Calu3 (cell line): Measurements from ENCODE around the gene SAC3D1. TPM values are rescaled to one million over a fixed set of nuclear protein-coding genes. Genes with fewer than 3 reads are reported as not detected.

Experiments used
- BruUV-seq: library from RNA; stranded (reverse); fragments of 400-500 nt; replicated peaks from 2 replicates; lab custom pipeline; 2021; lab: Mats Ljungman, UMichigan
- CTCF ChIA-PET: fragments of 300-600 bp; sonication (Branson Sonifier 250); formaldehyde crosslinking; loops from one replicate; lab custom pipeline; 2022; ENCODE audit warnings: antibody characterized with exemption; lab: Charles Lee
- DNase-seq: peaks from one replicate; pipeline ENCODE4 v3.0.0; 2022
- H3K27ac Mint-ChIP-seq: one replicate; pipeline ENCODE4 v1.8.0; 2022; ENCODE audit warnings: mixed read lengths; ENCODE audit not compliant: unreplicated experiment
- H3K27me3 Mint-ChIP-seq: one replicate; pipeline ENCODE4 v1.8.0; 2022; ENCODE audit warnings: mixed read lengths; ENCODE audit not compliant: unreplicated experiment
- H3K36me3 Mint-ChIP-seq: one replicate; pipeline ENCODE4 v1.8.0; 2022; ENCODE audit warnings: mild to moderate bottlenecking, moderate library complexity, mixed read lengths; ENCODE audit not compliant: insufficient read depth, unreplicated experiment
- H3K4me1 Mint-ChIP-seq: one replicate; pipeline ENCODE4 v1.8.0; 2022; ENCODE audit warnings: mild to moderate bottlenecking, low read depth, mixed read lengths; ENCODE audit not compliant: unreplicated experiment
- H3K4me3 Mint-ChIP-seq: one replicate; pipeline ENCODE4 v1.8.0; 2022; ENCODE audit warnings: mild to moderate bottlenecking, low read depth, moderate library complexity, mixed read lengths; ENCODE audit not compliant: unreplicated experiment
- H3K9me3 Mint-ChIP-seq: one replicate; pipeline ENCODE4 v1.8.0; 2022; ENCODE audit warnings: low read depth, mixed read lengths; ENCODE audit not compliant: unreplicated experiment
- intact Hi-C: fragments of 100-400 bp; cut with micrococcal nuclease; formaldehyde crosslinking; loops from one replicate; pipeline ENCODE4 v1.10.0; 2022; ENCODE audit not compliant: unreplicated experiment
- total RNA-seq: library from RNA; stranded (reverse); gene quantifications from 2 replicates; pipeline ENCODE4 v1.2.3, GENCODE V29; 2022
- TF ChIP-seq, protein P1 (sequence below): fragments of 200-600 bp; IDR thresholded peaks from one replicate; pipeline ENCODE4 v1.8.0; 2022; ENCODE audit warnings: antibody characterized with exemption; ENCODE audit not compliant: unreplicated experiment

Gene SAC3D1
- total RNA-seq, 1 experiment from 2014 or later, result 17.6 TPM

DNA sequence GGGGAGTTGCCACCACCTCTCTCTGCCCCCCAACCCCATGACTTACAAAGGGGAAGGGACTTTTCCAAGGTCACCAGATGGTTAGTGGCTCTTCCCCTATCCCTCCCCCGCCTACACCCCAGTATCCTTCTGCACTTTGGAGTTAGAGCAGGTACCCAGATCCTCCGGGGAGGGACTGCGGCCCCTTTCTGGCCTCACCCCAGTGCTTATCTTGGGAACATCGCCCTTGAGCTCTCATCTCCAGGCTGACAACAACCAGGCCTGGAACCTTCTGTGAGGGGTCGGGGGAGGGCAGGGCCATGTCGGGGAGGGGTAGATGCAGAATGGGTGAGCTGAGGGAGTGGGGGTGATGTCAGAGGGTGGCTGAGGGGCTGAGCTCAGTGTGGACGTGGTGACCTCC, 24.8 kb downstream of the SAC3D1 start:
- H3K36me3 Mint-ChIP-seq, result peaks cover 8% of the 10 kb centered on the region
- no peak for DNase-seq
- H3K27ac Mint-ChIP-seq, result no peak overlapping the region
- H3K4me1 Mint-ChIP-seq, result no peaks in the 10 kb centered on the region
- H3K4me3 Mint-ChIP-seq, result no peak overlapping the region
- H3K27me3 Mint-ChIP-seq, result peaks cover 13% of the 10 kb centered on the region
- intact Hi-C loops, result no loop called here
- no TSS peak for BruUV-seq
- TF ChIP-seq, protein P1, sequence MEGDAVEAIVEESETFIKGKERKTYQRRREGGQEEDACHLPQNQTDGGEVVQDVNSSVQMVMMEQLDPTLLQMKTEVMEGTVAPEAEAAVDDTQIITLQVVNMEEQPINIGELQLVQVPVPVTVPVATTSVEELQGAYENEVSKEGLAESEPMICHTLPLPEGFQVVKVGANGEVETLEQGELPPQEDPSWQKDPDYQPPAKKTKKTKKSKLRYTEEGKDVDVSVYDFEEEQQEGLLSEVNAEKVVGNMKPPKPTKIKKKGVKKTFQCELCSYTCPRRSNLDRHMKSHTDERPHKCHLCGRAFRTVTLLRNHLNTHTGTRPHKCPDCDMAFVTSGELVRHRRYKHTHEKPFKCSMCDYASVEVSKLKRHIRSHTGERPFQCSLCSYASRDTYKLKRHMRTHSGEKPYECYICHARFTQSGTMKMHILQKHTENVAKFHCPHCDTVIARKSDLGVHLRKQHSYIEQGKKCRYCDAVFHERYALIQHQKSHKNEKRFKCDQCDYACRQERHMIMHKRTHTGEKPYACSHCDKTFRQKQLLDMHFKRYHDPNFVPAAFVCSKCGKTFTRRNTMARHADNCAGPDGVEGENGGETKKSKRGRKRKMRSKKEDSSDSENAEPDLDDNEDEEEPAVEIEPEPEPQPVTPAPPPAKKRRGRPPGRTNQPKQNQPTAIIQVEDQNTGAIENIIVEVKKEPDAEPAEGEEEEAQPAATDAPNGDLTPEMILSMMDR, result no peak
- CTCF ChIA-PET, result interaction anchor here (0.7 to 1.1 kb wide), 2 partner anchors 10 to 31 kb away, joined by 3 to 5 read pairs; partner anchors contain the start of gene VPS51
- no peaks in the 10 kb centered on the region for H3K9me3 Mint-ChIP-seq

DNA sequence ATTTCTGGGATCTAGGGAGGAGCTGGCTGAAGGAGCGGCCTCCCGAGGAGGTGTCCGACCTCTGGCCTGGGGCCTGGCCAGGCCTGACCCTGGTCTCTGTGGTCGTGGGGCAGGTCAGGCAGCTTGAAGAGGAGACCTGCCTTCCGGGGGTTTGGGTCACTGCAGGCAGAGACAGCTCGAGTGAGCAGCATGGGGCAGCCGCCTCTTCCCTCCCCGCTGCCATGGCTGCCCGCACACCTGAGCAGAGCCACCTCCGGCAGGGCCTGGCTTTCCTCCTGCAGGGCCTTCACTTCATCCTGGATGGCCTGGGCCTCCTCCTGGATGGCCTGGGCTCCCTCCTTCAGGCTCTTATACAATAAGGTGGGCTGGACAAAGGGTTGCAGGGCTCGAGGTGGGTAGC, 25.3 kb downstream of the SAC3D1 start:
- H3K4me3 Mint-ChIP-seq, result no peak overlapping the region
- DNase-seq, result no peak
- H3K27ac Mint-ChIP-seq, result no peak overlapping the region
- CTCF ChIA-PET, result interaction anchor here (0.7 to 1.1 kb wide), 2 partner anchors 10 to 30 kb away, joined by 3 to 5 read pairs; partner anchors contain the start of gene VPS51
- intact Hi-C loops, result no loop called here
- H3K27me3 Mint-ChIP-seq, result peaks cover 13% of the 10 kb centered on the region
- TF ChIP-seq, protein P1, result no peak
- H3K36me3 Mint-ChIP-seq, result peaks cover 4% of the 10 kb centered on the region
- H3K4me1 Mint-ChIP-seq, result no peaks in the 10 kb centered on the region
- BruUV-seq, result no TSS peak
- no peaks in the 10 kb centered on the region for H3K9me3 Mint-ChIP-seq

DNA sequence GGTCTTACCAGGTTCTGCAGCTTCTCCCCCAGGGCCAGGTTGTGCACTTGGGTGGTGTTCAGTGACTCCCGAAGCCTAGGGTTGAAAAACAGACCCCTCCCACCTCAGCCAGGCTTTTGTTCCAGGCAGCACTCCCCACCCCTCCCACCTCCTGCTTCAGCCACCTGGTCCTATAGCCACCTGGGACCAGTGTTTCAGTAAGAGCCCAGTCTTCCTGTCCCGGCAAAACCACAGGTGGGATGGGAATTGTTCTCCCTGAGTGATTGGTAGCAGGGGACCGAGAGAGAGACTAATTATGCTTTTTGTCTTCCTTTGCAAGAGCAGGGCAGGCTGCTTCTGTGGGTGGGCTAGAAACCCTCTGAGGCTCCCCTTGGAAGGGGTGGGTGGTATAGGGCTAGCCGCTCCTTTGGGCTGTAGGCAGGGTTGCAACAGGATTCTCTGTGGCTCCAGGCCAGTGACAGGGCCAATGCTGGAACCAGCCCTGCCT, 25.8 kb downstream of the SAC3D1 start:
- DNase-seq, result no peak
- H3K4me1 Mint-ChIP-seq, result no peaks in the 10 kb centered on the region
- CTCF ChIA-PET, result interaction anchor here (0.5 to 1.1 kb wide), 2 partner anchors 30 to 41 kb away, joined by 3 read pairs; partner anchors contain the start of gene VPS51
- intact Hi-C loops, result no loop called here
- no peak overlapping the region for H3K27ac Mint-ChIP-seq
- no peak overlapping the region for H3K4me3 Mint-ChIP-seq
- H3K27me3 Mint-ChIP-seq, result peaks cover 13% of the 10 kb centered on the region
- TF ChIP-seq, protein P1, result no peak
- peaks cover 4% of the 10 kb centered on the region for H3K36me3 Mint-ChIP-seq
- H3K9me3 Mint-ChIP-seq, result no peaks in the 10 kb centered on the region
- no TSS peak for BruUV-seq

DNA sequence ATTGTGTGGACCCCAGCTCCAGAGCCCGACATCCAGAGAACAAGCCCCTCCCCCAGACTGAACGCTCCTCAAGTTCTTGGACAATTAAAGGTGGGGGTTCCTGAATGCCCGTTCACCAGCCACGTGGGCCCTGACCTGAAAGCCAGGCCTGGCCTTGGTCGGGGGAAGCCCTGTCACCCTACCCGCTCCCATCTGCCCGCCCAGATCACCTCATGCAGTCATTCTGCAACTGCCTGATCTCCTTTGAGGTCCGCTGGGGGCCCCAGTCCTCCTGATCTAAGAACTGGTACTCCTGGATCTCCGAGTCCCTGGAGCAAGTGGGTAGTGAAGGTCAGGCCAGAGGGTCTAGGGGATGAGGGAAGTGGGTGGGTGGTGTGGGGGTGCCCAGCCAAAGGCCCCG, 26.4 kb downstream of the SAC3D1 start:
- Mint-ChIP-seq H3K36me3 (peaks cover 4% of the 10 kb centered on the region), H3K27me3 (peaks cover 9% of the 10 kb centered on the region), H3K27ac (no peak overlapping the region), H3K4me1 (no peaks in the 10 kb centered on the region), H3K9me3 (no peaks in the 10 kb centered on the region), H3K4me3 (no peak overlapping the region)
- BruUV-seq, result no TSS peak
- CTCF ChIA-PET, result no interaction called here
- TF ChIP-seq, protein P1, result no peak
- intact Hi-C loops, result no loop called here
- no peak for DNase-seq
